Stimulated activated memory B cell treated with anti-CD40 and anti-IgM and Interleukin-4, amounts not matched to agents 10 μg/mL and 1 μg/mL and 100 μg/mL, for 72 hours (primary cell): ENCODE data around the gene ESYT2.

Source experiments
- ATAC-seq: fragments of 150-1000 bp; cut with Tn5 transposase; 2 replicates; pipeline ENCODE4 v1.10.0; 2021
- H3K27ac Mint-ChIP-seq: one replicate; pipeline ENCODE4 v1.8.0; 2022; ENCODE audit warnings: mild to moderate bottlenecking, mixed read lengths
- H3K27me3 Mint-ChIP-seq: one replicate; pipeline ENCODE4 v1.8.0; 2022; ENCODE audit warnings: mixed read lengths
- H3K36me3 Mint-ChIP-seq: one replicate; pipeline ENCODE4 v1.8.0; 2022; ENCODE audit warnings: mixed read lengths
- H3K4me1 Mint-ChIP-seq: one replicate; pipeline ENCODE4 v1.8.0; 2022; ENCODE audit warnings: mixed read lengths
- H3K4me3 Mint-ChIP-seq: one replicate; pipeline ENCODE4 v1.8.0; 2022; ENCODE audit warnings: mild to moderate bottlenecking, moderate library complexity, mixed read lengths
- H3K9me3 Mint-ChIP-seq: one replicate; pipeline ENCODE4 v1.8.0; 2022; ENCODE audit warnings: mixed read lengths

ESYT2 gene

DNA sequence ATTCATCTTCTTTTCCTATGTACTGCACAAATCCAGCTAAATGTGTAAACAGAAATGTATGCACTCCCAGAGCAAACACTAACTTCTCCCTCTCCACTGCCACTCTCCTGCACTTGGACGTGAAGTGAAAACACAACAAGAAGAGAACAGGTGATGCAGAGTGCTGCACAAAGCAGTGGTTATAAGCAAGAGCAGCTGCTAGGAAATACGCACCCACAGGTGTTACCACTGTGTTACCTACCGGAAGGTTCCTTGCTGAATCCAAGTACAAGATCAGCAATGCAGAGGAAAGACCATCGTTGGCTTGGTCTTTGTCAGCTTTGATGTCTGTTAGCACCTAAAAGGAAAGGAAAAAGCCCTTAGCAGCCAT, 70.1 kb downstream of the ESYT2 start:
- Mint-ChIP-seq H3K4me3 (no peak overlapping the region), H3K9me3 (no peaks in the 10 kb centered on the region), H3K27ac (no peak overlapping the region), H3K4me1 (no peaks in the 10 kb centered on the region), H3K36me3 (peaks cover 75% of the 10 kb centered on the region), H3K27me3 (no peaks in the 10 kb centered on the region)
- no peak for ATAC-seq

DNA sequence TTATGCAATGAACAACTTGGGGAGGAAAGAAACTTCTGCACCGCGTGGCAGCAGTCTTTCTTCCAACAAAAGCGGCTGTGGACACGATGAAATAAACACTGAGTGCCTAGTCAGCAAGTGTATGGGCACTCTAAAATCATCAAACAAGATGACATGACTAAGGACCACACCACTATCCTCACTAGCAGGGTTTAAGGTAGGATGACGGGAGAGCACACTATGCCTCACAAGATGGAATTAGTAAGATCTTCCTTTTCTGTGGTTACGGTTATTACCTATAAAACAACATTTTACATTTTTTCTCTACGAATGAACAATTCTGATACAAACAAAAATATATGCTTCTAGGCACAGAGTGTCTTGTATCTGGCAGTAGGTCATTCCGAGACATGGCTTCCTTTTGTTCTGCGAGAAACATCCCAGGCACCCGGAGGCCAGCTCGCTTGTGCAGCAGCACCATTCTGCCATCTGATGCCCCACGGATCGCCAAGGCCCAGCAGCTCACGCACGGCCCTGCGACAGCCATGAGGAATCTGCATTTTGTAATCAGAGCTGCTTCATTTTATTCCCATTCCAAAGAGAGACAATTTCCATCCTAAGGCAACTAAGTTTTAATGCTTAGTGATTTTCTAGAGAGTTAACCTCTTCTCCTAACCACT, 70.6 kb downstream of the ESYT2 start:
- no peak overlapping the region for H3K4me3 Mint-ChIP-seq
- ATAC-seq, result no peak
- no peaks in the 10 kb centered on the region for H3K4me1 Mint-ChIP-seq
- no peaks in the 10 kb centered on the region for H3K9me3 Mint-ChIP-seq
- H3K27me3 Mint-ChIP-seq, result no peaks in the 10 kb centered on the region
- H3K36me3 Mint-ChIP-seq, result peaks cover 70% of the 10 kb centered on the region
- H3K27ac Mint-ChIP-seq, result no peak overlapping the region

DNA sequence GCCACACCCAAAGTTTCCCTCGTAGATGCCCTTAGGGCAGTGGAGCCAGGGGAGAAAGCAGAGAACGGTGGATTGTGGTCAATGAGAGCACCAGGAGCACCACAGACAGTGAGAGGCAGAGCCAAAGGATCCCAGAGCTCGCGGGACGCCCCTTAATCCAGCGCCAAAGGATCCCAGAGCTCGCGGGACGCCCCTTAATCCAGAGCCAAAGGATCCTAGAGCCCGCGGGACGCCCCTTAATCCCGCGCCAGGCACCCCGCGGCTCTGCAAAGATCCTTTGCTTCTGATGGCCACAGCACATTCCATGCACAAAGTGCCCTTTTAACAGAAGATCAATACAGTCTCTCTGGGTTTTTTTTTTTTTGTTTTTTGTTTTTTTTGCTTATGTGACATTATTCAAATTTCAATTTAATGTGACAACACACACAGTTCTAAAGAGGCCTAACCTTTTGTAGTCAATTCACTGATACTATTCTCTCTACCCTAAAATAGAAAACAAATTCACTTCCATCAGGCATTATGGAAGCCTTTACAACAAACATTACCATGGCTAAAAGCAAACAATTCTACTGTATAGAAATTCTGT, 71.8 kb downstream of the ESYT2 start:
- Mint-ChIP-seq H3K4me1 (no peaks in the 10 kb centered on the region), H3K9me3 (no peaks in the 10 kb centered on the region), H3K36me3 (peaks cover 69% of the 10 kb centered on the region), H3K27ac (no peak overlapping the region), H3K4me3 (no peak overlapping the region), H3K27me3 (no peaks in the 10 kb centered on the region)
- ATAC-seq, result no peak

DNA sequence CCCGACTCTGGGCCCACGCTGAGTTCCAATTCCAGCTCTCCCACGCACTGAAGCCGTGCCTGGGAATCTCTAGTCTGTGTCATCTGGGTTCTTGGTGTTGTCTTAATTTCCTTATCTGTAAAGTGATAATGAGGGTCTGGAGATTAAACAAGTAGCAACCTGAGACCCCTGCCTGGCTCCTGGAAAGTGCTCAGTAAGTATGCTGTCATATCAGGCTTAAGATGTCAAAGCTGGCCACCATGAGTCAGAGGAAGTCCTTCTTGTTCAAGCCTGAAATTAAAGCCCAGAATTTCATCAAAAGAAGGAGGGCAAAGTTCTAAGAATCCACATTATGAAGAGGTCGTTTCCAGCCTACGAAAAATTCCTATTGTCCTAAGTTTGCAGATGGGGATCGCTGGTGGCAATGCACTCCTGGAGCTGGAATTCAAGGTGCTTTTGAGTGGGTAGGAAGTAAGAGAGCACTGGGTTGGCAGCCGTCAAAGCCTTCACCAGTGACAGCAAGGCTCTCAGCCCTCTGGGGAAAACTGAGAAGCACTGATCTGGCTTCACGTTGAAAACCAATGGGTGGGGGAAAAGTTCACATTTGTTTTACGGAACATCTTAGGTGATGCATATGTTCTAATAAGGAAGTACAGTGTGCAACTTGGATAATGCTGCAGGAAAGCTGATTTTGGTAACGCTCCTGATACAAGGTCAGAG, 74.4 kb downstream of the ESYT2 start:
- H3K27ac Mint-ChIP-seq, result no peak overlapping the region
- H3K4me1 Mint-ChIP-seq, result no peaks in the 10 kb centered on the region
- no peaks in the 10 kb centered on the region for H3K9me3 Mint-ChIP-seq
- peaks cover 45% of the 10 kb centered on the region for H3K36me3 Mint-ChIP-seq
- H3K4me3 Mint-ChIP-seq, result no peak overlapping the region
- ATAC-seq, result no peak
- H3K27me3 Mint-ChIP-seq, result no peaks in the 10 kb centered on the region

DNA sequence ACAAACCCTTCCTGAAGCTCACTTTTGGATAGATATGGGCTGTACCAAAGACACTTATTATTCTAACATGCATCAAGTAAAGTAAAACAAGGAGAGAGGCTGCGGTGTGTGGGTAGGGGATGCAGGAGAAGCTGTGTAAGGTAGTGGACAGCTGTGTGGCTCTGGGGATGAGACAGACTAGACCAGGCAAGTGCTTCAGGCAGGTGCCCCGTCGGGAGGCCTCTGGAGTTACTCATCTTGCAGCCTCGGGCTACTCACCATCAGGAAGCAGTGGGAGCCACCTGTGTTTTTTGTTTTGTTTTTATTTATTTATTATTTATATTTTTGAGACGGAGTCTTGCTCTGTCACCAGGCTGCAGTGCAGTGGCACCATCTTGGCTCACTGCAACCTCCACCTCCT, 75.4 kb downstream of the ESYT2 start:
- Mint-ChIP-seq H3K9me3 (no peaks in the 10 kb centered on the region), H3K27me3 (no peaks in the 10 kb centered on the region), H3K27ac (no peak overlapping the region), H3K36me3 (peaks cover 44% of the 10 kb centered on the region), H3K4me3 (no peak overlapping the region), H3K4me1 (no peaks in the 10 kb centered on the region)
- no peak for ATAC-seq

DNA sequence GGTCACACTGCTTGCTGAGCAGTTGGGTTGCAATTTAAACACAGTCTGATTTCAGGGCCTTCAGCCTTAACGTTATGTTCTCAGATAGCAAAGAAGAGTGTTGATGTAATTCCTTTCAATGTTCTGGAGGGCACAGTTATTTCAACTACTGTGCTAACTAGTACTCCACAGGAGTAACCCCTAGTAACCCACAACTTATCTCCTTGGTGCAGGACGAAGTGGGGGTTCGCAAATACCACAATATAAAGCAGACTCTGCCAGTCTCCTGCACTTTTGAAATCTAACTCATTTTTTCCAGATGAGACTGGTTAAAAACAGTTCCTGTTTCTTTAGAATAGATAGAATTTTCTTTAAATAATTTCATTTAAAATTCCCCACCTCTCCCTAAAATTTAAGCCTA, 77.6 kb downstream of the ESYT2 start:
- H3K27me3 Mint-ChIP-seq, result no peaks in the 10 kb centered on the region
- no peak for ATAC-seq
- H3K9me3 Mint-ChIP-seq, result no peaks in the 10 kb centered on the region
- no peak overlapping the region for H3K4me3 Mint-ChIP-seq
- no peak overlapping the region for H3K27ac Mint-ChIP-seq
- peaks cover 36% of the 10 kb centered on the region for H3K36me3 Mint-ChIP-seq
- H3K4me1 Mint-ChIP-seq, result no peaks in the 10 kb centered on the region

DNA sequence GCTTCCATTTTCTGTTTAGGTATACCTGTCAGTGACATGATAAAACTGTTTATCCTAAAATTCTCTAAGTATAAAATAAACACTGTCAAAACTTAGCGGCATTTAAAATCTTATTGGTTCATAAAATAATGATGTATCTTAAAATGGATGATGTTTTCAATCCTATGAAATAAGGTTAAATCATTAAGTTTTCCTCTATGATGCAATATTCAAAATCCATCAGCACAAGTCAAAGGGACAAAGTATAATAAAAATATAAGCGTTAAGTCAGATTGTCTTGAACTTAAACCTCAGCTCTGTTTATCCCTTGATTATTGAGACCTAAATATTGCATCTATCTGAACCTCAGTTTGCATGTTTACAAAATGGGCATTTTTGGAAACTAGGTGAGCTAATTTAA, 78.1 kb downstream of the ESYT2 start:
- Mint-ChIP-seq H3K4me1 (no peaks in the 10 kb centered on the region), H3K36me3 (peaks cover 37% of the 10 kb centered on the region), H3K27me3 (no peaks in the 10 kb centered on the region), H3K4me3 (no peak overlapping the region), H3K27ac (no peak overlapping the region), H3K9me3 (no peaks in the 10 kb centered on the region)
- ATAC-seq, result no peak

DNA sequence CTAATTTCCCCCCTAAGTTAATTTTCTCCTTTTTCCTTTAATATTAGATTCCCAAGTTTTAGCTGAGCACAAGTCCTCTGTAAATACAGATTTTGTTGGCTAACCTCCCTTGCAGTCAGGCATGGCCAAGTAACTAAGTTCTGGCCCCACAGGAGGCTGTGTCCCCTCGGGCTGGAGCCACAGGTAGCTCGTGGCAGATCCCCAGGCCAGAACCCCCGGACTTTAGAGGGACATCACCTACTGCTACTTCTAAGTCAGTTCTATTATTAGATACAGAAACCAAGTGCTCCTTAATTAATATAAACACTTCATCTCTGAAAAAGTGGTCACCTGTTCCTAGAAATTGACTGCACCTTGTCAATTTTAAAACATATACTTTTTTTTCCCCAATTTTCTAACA, 78.6 kb downstream of the ESYT2 start:
- Mint-ChIP-seq H3K4me1 (no peaks in the 10 kb centered on the region), H3K4me3 (no peak overlapping the region), H3K27me3 (no peaks in the 10 kb centered on the region), H3K9me3 (no peaks in the 10 kb centered on the region), H3K36me3 (peaks cover 39% of the 10 kb centered on the region), H3K27ac (no peak overlapping the region)
- no peak for ATAC-seq

DNA sequence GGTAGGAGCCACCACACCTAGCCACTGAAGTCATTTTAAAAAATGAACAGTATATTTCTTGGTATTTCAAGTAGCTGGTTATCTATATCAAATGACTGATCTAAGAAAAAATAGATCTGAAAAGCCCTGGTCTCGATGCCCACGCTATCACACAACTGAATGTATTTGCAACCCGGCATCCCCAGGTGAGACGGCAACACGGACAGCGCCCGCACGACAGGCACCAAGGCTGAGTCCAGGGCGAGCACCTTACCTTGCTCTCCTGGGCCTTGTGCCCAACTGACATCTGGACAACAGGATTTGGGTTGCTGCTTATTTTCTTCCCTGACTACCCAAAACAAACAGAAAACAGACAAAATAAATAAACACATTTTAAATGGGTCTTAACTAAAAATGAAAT, 79.9 kb downstream of the ESYT2 start:
- H3K27me3 Mint-ChIP-seq, result no peaks in the 10 kb centered on the region
- no peaks in the 10 kb centered on the region for H3K9me3 Mint-ChIP-seq
- no peaks in the 10 kb centered on the region for H3K4me1 Mint-ChIP-seq
- no peak overlapping the region for H3K4me3 Mint-ChIP-seq
- peaks cover 36% of the 10 kb centered on the region for H3K36me3 Mint-ChIP-seq
- H3K27ac Mint-ChIP-seq, result no peak overlapping the region
- ATAC-seq, result no peak

DNA sequence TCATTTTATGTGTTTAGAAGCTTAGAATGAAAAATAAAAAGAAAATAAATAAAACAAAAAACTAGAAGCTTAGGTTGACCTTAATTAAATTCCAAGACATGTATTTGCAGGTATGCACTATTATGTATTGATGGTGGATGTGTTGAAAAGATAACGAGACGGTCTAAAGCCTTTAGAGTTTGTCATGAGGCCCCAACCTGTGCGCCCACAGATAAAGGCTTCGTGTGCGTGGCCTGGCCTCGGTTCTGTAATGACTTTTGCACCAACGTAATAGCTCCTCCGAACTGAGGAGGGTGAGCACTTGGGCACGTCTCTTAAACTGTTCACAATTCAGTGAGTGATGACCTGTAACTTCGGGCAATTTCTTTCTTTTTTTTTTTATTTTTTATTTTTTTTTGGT, 81.0 kb downstream of the ESYT2 start:
- Mint-ChIP-seq H3K4me3 (no peak overlapping the region), H3K27me3 (no peaks in the 10 kb centered on the region), H3K9me3 (no peaks in the 10 kb centered on the region), H3K27ac (no peak overlapping the region), H3K4me1 (no peaks in the 10 kb centered on the region), H3K36me3 (peaks cover 46% of the 10 kb centered on the region)
- no peak for ATAC-seq

DNA sequence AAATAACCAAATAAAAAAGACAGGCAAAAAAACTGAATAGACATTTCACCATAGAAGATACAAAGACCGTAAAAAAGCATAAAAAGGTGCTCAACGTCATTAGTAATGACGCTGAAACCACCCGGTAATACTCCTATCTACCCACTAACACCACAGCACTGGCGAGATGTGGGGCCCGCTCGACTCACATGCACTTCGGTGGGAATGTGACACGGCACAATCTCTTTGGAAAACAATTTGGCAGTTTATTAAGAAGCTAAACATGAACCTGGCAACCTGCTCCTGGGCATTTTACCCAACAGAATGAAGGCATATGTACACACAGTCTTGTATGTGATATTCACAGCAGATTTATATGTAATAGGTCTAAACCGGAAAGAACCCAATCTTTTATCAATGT, 81.9 kb downstream of the ESYT2 start:
- ATAC-seq, result no peak
- peaks cover 55% of the 10 kb centered on the region for H3K36me3 Mint-ChIP-seq
- H3K27ac Mint-ChIP-seq, result no peak overlapping the region

DNA sequence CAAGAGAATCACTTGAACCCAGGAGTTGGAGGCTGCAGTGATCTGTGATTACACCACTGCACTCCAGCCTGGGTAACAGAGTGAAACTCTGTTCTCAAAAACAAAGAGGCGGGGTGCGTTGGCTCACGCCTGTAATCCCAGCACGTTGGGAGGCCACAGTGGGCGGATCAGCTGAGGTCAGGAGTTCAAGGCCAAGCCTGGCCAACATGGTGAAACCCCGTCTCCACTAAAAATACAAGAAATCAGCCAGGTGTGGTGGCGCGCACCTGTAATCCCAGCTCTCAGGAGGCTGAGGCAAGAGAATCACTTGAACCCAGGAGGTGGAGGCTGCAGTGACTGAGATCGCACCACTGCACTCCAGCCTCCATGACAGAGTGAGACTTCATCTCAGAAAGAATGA, 82.4 kb downstream of the ESYT2 start:
- no peak for ATAC-seq
- Mint-ChIP-seq H3K36me3 (peaks cover 60% of the 10 kb centered on the region), H3K4me1 (no peaks in the 10 kb centered on the region), H3K27ac (no peak overlapping the region), H3K27me3 (no peaks in the 10 kb centered on the region), H3K9me3 (no peaks in the 10 kb centered on the region), H3K4me3 (no peak overlapping the region)

More for the DNA sequence above, 81.9 kb downstream of the ESYT2 start:
- no peaks in the 10 kb centered on the region for H3K27me3 Mint-ChIP-seq
- no peaks in the 10 kb centered on the region for H3K9me3 Mint-ChIP-seq
- no peaks in the 10 kb centered on the region for H3K4me1 Mint-ChIP-seq
- no peak overlapping the region for H3K4me3 Mint-ChIP-seq

DNA sequence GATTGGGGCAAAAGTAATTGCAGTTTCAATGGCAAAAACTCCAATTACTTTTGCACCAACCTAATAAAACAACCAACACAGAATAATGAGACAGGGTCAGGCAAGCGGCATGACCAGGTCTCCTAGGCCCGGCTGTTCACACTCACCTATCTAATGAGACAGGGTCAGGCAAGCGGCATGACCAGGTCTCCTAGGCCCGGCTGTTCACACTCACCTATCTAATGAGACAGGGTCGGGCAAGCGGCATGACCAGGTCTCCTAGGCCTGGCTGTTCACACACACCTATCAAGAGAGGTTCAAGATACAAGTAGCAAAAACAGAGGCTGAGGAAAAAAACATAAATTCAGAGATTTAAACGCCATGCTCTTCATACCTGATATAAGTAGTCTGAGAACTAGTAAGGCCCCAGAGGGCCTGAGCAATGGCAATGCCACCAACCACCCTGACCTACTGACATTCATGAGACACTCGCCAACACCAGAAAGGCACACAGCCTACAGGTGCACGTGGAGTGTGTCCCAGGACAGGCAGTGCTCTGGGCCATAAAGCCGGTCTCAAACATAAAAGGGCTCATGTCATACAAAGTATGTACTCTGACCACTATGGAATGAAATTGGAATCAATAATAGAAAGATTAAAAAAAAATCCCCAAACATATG, 84.1 kb downstream of the ESYT2 start:
- H3K4me3 Mint-ChIP-seq, result no peak overlapping the region
- no peak for ATAC-seq
- peaks cover 76% of the 10 kb centered on the region for H3K36me3 Mint-ChIP-seq
- no peaks in the 10 kb centered on the region for H3K27me3 Mint-ChIP-seq
- H3K9me3 Mint-ChIP-seq, result no peaks in the 10 kb centered on the region
- no peak overlapping the region for H3K27ac Mint-ChIP-seq
- H3K4me1 Mint-ChIP-seq, result no peaks in the 10 kb centered on the region

DNA sequence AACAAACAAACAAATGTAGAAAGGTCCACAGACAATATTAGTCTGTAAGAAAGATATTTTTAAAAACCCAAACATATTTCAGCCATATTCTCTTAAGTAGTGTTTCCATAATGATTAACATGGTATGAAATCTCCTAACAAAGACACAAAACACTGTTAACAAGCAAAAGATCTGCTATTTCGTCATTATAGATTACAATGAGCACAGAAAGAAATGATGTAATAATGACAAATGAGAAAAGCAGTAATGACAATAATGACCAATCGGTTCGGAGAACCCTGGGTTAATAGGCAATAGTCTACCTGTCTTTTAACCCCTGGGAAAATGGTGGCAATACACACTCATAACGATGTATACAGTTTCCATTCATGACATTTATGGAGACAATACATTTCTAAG, 85.2 kb downstream of the ESYT2 start:
- Mint-ChIP-seq H3K9me3 (no peaks in the 10 kb centered on the region), H3K4me3 (no peak overlapping the region), H3K36me3 (peaks cover 77% of the 10 kb centered on the region), H3K27me3 (no peaks in the 10 kb centered on the region), H3K4me1 (no peaks in the 10 kb centered on the region), H3K27ac (no peak overlapping the region)
- no peak for ATAC-seq

DNA sequence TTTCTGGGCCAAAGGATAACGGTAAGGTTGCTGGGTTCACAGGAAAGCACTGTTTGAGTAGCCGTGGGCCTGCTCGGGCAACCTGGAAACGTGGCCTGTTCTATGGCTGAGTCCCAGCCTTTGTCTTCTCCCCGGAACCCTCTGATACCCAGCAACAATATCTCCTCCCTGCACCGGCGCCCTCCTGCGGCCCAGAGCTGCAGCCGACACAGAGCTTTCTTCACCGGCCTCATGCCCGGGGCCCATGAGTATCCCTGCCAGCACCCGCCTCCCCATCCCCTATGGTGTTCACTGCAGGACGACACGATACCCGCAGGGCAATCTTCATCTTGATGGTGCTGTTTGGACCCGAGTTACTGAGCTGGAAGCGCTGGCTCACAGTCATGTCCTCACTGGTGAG, 86.1 kb downstream of the ESYT2 start:
- H3K27me3 Mint-ChIP-seq, result no peaks in the 10 kb centered on the region
- no peak overlapping the region for H3K4me3 Mint-ChIP-seq
- H3K9me3 Mint-ChIP-seq, result no peaks in the 10 kb centered on the region
- no peak for ATAC-seq
- no peak overlapping the region for H3K27ac Mint-ChIP-seq
- no peaks in the 10 kb centered on the region for H3K4me1 Mint-ChIP-seq
- H3K36me3 Mint-ChIP-seq, result peaks cover 80% of the 10 kb centered on the region
